GM18951 (cell line): ENCODE results near the gene STEAP4.
"Not testable (repeated sequence)": the region's sequence is repeated elsewhere in the genome, so short reads cannot be mapped to it uniquely, and the experiment has no call there.

ENCODE experiments used
- POLR2A ChIP-seq: IDR thresholded peaks from 4 replicates; pipeline ENCODE4 v1.6.1; 2011; ENCODE audit warnings: mild to moderate bottlenecking; ENCODE audit not compliant: insufficient read length, insufficient read depth; ENCODE audit errors: extremely low read depth
- in situ Hi-C: fragments of 300-500 bp; cut with MboI; formaldehyde crosslinking; loops from one replicate; pipeline ENCODE4 v1.12.0; 2022; ENCODE audit warnings: low sequenced_read_pairs, mixed read lengths, inconsistent platforms; ENCODE audit not compliant: unreplicated experiment

The STEAP4 gene

GRCh38 chr7:88276605-88277153 lies 30.0 kb downstream of the STEAP4 start:
- in situ Hi-C loops: no loop called here
- TF ChIP-seq POLR2A: no peak

- in situ Hi-C loops: not testable (repeated sequence)
Observed at GRCh38 chr7:88274856-88275255, 31.8 kb downstream of the STEAP4 start.

GRCh38 chr7:88269586-88269985 lies 37.1 kb downstream of the STEAP4 start:
- in situ Hi-C loops: no loop called here
- no peak for TF ChIP-seq POLR2A

- no peak for TF ChIP-seq POLR2A
- in situ Hi-C loops: no loop called here
Observed at GRCh38 chr7:88268858-88269257, 37.8 kb downstream of the STEAP4 start.

GRCh38 chr7:88268051-88268450 lies 38.6 kb downstream of the STEAP4 start:
- in situ Hi-C loops: no loop called here

GRCh38 chr7:88267421-88267820 lies 39.3 kb downstream of the STEAP4 start:
- in situ Hi-C loops: no loop called here
- no peak for TF ChIP-seq POLR2A

More at GRCh38 chr7:88268051-88268450, 38.6 kb downstream of the STEAP4 start:
- no peak for TF ChIP-seq POLR2A

GRCh38 chr7:88264987-88265386 lies 41.7 kb downstream of the STEAP4 start:
- in situ Hi-C loops: not testable (repeated sequence)

GRCh38 chr7:88262562-88262961 lies 44.1 kb downstream of the STEAP4 start:
- no peak for TF ChIP-seq POLR2A

GRCh38 chr7:88260719-88261118 lies 46.0 kb downstream of the STEAP4 start:
- no peak for TF ChIP-seq POLR2A
- in situ Hi-C loops: no loop called here

More at GRCh38 chr7:88262562-88262961, 44.1 kb downstream of the STEAP4 start:
- in situ Hi-C loops: no loop called here

- no peak for TF ChIP-seq POLR2A
- in situ Hi-C loops: no loop called here
Observed at GRCh38 chr7:88259656-88260380, 46.9 kb downstream of the STEAP4 start.

- in situ Hi-C loops: not testable (repeated sequence)
Observed at GRCh38 chr7:88258296-88258695, 48.4 kb downstream of the STEAP4 start.

GRCh38 chr7:88256906-88257305 lies 49.8 kb downstream of the STEAP4 start:
- no peak for TF ChIP-seq POLR2A
- in situ Hi-C loops: no loop called here

- no peak for TF ChIP-seq POLR2A
- in situ Hi-C loops: no loop called here
Observed at GRCh38 chr7:88254721-88255424, 51.8 kb downstream of the STEAP4 start.

GRCh38 chr7:88253640-88254039 lies 53.1 kb downstream of the STEAP4 start:
- TF ChIP-seq POLR2A: no peak
- in situ Hi-C loops: no loop called here
